HG03558 (cell line): ENCODE results near the gene NAPB.
"Not testable (repeated sequence)": the region's sequence is repeated elsewhere in the genome, so short reads cannot be mapped to it uniquely, and the experiment has no call there.

Source experiments
- ATAC-seq: cut with Tn5 transposase; IDR thresholded peaks from one replicate; pipeline ENCODE4 v1.9.1; 2021; ENCODE audit warnings: moderate number of reproducible peaks; ENCODE audit not compliant: unreplicated experiment; ENCODE audit errors: extremely low read depth

NAPB gene

DNA sequence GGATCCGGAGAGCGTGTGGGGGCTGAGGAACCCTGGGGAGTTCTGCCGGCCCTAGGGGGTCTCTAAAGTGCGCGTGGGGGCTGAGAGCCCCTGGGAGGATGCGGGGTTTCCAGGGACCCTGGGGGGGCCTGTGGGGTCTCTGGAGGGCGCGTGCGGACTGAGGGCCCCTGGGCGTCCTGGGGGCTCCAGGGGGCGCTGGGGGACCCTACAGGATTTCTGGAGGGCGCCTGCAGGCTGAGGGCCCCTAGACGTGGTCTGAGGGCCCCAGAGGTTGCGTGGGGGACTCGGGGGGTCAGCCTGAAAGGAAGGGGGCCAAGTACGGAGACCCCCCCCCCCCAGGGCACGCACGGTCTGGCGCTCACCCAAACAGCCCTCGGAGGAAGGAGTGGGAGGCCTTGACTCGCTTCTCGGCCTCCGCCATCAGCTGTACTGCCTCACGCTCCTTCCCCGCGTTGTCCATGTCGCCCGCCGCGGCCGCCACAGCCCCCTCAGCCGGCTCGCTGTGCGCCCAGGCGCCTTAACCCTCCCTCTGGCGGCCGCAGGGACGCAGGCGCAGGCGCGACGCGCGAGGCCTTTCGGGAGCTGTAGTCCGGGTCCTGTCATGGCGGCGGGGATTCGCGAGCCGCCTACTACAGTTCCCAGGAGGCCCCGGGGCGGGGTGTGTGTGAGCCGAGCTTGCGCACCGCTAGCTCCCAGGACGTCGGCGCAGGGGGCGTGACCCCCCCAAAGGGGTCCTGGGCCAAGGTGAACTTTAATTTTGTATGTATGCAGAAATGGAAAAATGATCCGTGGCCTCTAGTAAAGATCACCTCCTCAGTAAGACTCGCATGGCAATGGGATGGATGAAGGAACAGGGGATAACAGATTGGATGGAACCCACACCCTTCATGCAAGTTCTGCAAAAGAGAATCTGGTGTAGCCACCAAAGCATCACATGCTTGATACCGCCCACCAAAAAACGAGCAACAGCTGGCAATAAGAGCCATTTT, at the start of gene NAPB:
Gene NAPB, minus strand, starts transcription at position 546 of the 989 bp plus-strand sequence. Its CDS starts 86 bp downstream, at position 460.
- ATAC-seq, result peak; percentile 95

DNA sequence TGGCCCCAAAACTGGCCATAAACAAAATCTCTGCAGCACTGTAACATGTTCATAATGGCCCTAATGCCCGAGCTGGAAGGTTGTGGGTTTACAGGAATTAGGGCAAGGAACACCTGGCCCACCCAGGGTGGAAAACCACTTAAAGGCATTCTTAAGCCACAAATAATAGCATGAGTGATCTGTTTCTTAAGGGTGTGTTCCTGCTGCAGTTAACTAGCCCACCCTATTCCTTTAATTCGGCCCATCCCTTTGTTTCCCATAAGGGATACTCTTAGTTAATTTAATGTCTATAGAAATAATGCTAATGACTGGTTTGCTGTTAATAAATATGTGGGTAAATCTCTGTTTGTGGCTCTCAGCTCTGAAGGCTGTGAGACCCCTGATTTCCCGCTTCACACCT, 45.7 kb upstream of the NAPB start:
- ATAC-seq, result not testable (repeated sequence)

DNA sequence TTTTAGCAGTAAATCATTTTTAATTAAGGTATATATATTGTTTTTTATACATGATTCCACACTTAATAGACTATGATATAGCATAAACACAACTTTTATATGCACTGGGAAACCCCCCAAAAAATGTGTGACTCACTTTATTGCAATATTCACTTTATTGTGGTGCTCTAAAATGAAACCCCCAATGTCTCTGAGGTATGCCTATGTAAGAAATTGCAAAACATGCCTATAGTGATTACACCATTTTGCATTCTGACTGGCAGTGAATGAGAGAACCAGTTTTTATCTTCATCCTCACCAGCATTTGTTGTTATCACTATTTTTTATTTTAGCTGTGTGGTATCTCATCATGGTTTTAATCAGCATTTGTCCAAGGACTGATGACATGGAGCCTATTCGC, 39.9 kb upstream of the NAPB start:
- no peak for ATAC-seq

DNA sequence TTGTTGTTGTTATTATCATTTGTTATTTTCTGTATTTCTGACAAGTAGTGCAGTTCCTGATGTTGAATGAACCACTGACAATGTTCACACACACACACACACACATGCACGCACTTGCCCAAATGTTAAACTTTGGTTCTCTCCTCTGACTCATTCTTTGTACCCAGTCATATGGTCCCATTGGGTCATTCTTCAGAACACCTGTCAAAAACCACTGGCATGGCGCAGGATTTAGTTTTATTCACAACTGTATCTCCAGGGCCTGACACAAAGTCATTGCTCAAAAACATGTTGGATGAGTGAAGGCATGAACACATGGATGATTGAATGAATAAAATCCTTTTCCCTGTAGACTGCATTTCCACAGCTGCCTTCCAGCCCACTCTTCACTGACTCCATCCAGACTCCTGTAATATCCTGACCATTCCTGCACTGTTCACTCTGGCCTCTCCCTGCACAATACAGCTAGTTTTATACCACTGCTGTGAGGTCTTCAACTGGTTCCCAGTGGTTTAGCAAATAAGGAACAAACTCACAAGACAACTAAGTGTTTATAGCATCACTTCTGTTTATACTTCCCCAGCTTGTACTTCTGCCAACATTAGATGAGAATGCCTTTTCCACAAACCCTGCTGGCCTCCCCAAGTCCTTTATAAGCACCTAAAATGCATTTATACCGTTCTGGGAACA, 38.3 kb upstream of the NAPB start:
- no peak for ATAC-seq

DNA sequence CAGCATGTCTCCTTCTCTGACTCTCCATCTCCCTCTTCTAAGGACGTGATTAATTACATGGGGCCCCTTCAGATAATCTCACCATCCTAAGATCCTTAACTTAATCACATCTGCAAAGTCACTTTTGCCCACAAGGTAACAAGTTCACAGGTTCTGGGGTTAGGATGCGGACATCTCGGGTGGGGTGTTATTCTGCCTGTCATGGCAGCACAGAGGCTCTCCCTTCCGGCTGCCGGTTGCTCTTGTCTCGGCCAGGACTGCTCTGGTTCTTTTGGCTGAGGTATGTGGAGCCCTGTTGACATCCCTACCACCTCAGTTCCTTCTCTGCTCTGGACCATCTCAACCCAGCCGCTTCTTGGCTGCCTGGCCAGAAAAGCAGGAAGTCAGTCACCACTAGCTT, 35.6 kb upstream of the NAPB start:
- no peak for ATAC-seq

DNA sequence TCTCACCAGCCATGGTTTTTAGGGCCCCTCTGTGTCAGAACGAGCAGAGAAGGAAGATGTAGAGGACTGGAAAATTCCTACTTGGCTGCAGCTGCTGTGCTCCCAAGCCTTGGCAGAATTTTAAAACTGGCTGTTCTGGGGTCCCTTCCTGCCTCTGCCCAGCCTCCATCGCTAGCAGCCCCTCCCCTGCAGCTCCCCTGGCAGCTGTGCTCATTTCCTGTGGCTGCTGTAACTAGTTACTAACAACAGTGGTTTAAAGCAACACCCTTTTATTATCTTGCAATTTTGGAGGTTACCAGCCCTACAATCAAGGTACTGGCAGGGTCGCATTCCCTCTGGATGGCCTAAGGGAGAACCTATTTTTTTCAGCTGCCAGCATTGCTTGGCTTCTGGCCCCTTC, 35.1 kb upstream of the NAPB start:
- no peak for ATAC-seq

DNA sequence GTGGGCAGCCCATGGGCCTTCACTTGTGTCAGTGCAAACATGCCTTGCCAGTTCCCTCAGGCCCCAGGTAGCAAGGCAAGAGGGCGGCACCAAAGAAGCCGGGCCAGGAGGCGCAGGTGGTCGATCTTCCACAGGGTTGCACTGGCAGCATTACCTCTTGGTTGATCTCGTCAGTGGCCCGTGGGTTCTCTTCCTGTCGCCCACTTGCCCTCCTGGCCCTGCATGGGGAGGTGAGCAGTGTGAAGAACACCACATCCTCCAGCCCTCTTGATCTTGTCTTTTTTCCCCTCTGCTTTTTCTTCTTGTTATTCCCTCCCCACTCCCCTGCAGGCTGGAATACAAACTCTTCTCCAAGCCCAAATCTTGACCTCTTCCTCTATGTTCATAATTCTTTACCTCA, 34.4 kb upstream of the NAPB start:
- no peak for ATAC-seq

DNA sequence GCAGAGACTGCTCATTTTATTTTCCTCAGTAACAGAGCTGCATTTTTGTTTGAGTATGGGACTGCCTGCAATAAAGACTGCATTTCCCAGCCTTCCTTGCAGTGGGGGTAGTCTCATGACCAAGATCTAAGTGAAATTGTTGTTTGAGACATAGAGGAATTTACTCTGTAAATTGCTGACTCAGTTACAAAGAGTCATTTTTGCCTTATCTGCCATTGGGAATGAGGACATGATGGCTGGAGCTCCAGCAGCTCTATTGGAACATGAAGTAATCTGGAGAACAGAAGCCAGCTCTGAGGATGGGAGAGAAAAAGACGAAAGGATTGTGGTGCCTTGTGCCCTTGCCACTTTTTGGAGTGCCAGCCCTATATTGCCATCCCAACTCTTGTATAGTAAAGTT, 33.5 kb upstream of the NAPB start:
- no peak for ATAC-seq

DNA sequence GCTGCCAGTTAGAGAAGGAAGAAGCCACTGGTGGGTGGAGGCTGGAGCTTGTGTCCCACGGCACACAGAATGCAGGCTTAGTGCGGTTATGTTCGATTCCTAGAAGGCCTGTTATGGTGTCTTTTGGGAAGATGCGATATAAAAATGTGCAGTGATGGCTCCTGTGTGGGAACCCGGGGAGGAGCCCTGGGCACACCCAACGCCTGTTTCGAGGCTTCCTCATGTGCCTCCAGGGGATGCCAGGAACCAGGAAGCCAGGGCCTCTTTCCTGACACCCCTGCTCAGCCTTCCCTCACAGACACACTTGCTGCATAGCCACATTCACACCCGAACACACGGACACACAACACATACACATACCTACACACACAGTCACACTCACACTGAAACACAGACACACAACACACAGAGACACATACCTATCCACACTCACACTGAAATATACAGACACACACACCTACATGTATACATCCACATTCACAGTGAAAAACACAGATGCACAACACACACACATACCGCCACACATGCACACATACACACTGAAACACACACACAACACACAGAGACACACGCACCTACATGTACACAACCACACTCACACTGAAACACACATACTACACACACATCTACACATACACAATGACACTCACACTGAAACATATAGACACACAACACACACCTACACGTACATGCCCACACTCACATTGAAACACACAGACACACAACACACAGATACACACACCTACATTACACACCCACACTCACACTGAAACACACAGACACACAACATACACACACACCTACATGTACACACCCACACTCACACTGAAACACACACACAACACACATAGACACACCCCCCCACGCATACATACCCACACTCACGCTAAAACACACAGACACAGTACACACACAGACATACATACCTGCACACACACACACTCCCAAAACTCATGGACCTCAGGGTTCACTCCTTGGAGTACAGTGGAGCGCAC, 32.6 kb upstream of the NAPB start:
- ATAC-seq, result no peak

DNA sequence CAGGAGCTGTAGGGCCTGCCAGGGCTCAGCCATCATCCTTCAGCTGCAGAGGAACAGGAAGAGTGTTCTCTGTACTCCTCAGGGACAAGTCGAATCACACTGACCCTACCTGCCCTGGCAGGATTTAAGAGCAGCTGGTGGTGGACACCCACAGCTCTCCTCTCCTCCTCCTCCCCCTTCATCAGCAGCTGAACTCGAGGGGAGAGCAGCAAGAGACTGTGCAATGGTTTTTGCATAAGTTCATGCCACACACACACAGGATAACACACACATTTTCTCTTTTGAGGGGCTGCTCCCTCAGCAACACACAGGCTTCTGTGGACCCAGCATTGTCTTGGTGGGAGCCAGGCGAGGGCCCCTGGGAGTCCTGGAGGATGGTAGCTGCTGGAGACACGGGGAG, 31.5 kb upstream of the NAPB start, which contains the start of gene CST11:
Gene CST11, minus strand, starts transcription at position 101 of the 400 bp plus-strand sequence. Its CDS starts 65 bp downstream, at position 36.
- ATAC-seq, result no peak

DNA sequence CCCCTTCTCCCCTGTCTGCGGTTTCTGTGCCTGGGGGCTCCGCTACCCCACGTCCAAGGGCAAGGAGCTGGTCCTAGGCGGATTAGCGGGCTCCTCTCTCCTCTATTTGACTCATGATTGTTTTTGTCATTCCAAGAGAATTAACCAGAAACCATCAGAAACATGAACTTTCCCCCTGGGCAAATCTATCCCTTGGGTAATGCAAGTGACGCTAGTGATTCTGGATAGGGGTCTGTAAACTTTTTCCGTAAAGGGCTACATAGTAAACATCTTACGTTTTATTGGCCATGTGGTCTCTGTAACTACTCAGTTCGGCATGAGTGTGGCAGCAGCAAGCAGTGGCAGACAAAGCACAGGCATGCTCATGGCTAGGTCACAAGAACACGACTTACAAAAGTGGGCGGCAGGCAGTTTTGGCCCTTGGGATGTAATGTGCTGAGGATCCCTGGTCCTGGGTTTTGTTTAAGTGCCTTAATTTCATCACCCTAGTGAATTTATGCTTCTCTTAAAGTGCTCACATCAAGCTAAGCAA, 30.7 kb upstream of the NAPB start:
- no peak for ATAC-seq

DNA sequence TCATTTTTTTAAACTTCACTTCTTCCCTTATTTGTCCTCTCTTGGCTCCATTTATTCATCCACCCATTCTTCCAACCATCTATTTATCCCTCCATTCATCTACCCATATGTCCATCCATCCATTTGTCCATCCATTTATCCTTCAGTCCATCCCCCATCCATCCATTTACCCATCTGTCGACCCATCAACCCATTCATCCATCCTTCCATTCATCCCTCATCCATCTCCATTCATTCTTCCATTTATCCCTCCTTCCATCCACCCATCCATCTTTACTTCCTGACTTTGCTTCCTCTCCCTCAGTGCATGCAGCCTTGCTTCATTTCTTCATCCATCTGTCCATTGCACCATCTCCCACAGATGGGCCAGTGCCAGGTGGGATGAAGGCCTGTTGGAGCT, 29.6 kb upstream of the NAPB start:
- ATAC-seq, result no peak

DNA sequence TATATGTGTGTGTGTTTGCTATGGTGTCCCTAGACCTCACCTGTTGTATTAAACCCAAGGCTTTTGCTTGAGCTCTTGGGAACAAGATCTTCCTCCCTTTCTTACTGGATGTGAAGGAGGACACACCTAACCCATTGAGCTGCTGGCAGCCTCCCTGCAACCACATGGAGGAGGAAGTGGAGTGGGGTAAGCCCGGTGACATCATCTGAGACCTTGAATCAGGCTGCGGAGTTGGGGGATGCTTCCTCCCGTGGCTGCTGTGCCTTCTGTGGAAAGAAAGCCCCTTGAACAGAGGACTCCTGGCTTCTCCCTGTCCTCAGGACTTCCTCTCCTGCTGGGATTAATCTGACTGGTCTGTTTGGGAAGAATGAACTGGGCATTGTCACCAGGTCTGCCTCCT, 28.1 kb upstream of the NAPB start:
- ATAC-seq, result no peak

DNA sequence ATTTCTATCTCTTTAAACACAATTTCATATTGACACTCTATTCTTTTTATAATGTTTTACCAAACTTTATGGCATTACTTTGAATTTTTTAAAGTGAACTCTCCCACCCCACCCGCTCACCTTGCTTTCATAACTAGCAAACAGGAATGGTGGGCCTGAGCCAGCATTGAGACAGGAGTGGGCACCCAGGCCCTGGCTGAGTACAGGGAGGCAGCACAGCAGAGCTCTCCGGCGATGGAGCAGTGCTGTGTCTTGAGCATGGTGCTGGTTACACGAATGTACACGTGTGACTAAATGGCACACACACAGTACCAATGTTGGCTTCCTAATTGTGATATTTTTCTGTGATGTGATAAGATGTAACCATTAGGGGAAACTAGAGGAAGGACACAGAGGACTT, 26.9 kb upstream of the NAPB start:
- no peak for ATAC-seq

DNA sequence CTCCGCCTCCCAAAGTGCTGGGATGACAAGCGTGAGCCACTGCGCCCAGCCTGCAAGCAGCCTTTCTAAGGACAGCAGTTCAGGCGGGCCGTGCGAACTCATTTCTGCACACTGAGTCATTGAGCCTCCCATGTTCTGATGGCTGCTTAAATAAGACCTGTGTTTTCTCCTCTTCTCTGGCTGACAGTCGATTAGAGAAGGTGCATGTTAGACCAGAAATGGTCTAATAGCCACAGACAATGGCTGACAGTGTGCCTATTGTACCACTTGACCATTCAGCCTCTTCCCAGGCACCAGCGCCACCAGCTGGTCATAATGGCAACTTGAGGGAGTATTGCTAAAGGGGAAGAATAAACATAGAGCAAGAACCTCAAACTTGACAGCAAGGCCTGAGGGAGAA, 25.2 kb upstream of the NAPB start:
- no peak for ATAC-seq

DNA sequence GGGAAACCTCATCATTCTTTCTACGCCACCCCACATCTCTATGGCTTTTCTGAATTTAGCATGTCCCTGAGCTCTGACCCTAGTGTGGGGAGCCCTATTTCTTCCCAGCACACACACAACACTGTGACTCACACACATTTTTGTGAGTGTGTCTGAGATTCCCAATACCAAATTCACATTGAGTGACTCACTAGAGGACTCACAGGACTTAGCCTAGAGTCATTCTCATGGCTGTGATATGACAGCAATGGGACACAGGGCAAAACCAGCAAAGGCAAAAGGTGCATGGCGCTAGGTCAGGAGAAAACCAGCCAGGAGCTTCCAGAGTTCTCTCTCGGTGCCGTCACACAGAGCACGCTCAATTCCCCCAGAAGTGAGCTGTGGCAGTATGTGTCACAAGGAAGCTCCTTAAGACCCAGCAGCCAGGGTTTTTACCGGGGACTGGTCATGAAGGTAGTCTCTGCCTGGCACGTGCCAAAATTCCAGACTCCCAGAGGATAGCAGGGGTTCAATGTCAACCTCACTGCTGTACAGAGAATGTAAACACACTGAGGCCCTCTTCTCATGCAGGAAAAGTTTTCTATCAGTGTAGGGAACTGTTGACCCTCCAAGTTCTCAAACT, 24.4 kb upstream of the NAPB start:
- ATAC-seq, result no peak

DNA sequence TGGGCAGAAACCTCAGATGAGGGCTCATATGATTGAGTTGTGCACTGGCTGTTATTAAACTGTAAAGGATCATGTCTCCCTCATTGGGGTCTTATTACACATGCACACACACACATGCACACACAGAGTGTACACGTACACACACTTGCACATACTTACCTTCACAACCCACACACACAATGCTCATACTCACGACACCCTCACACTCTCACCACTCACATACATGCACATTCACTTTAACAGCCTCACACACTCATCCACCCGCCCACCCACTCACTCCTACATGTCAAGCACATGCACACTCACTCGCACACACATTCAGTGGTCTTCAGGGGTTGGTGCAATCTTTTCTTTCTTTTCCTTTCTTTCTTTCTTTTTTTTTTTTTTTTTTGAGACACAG, 23.6 kb upstream of the NAPB start:
- no peak for ATAC-seq

DNA sequence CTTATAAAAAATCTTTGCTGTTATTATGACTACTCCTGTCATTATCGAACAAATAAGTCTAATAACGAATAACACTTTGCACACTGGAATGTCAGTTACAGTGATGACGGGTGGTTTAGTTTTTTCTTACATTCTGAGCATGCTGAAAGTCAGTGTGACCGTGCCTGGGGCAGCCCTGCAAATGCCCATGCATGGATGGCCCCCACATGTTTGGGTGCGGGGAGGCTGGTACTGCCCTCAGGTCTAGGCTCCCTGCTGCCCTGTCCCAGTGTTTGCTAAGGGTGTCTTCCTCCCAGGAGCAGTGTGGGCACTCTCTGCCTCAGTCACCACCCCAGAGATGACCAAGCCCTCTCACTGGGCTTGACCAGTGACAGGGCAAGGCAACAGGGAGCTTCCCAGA, 21.1 kb upstream of the NAPB start:
- no peak for ATAC-seq

DNA sequence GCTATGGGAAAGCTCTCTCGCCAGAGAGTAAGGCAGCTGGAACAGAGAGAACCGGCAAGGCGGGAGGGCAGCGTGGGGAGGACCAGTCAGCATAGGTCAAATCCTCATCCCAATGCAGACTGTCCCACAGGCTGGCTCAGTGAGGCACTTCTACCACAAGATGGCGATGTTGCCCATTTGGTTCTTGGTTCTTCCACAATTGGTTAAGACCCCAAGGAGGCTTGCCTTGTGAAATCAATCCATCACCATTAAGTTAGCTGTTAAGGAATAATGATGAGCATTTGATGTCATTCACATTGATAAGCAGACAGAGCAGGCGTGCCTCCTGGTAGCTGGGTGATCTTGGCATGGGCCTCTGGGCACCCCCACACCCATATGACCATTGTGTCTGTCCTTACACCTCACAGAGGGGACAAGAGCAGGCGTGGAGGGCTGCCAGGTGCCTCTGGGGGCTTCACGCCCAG, 20.6 kb upstream of the NAPB start:
- ATAC-seq, result peak; percentile 68
